Measurements from ENCODE around the gene UMAD1.

Gene UMAD1
- 8.3 to 12.1 (median 8.3) reads per million in 3 donors for total RNA-seq

GRCh38 chr7:7640221-7641128, at the start of gene UMAD1:
UMAD1 (plus strand) TSS chr7:7640752; CDS start chr7:7673372, 32,620 bp downstream.
- no peaks in the 10 kb centered on the region for H3K9me3 ChIP-seq (ENCODE audit: control insufficient read depth, low read length)
- H3K36me3 ChIP-seq (ENCODE audit: control insufficient read depth, insufficient read depth, low read length): peaks cover 2% of the 10 kb centered on the region
- peak within 1 kb of the TSS; percentile 86 for H3K4me3 ChIP-seq (ENCODE audit: insufficient read depth, low read depth, low read length, poor library complexity, severe bottlenecking)
- H3K4me1 ChIP-seq (ENCODE audit: control insufficient read depth, insufficient read depth, low read length, poor library complexity, severe bottlenecking): peaks cover 8% of the 10 kb centered on the region
- DNase-seq: peak; percentile 97 to 99 (median 99)
- H3K27ac ChIP-seq (ENCODE audit: insufficient read depth, low read length, poor library complexity, severe bottlenecking): peak within 1 kb of the TSS; percentile 94
- H3K27me3 ChIP-seq (replicated peaks; ENCODE audit: control insufficient read depth, insufficient read depth, low read length, poor library complexity, severe bottlenecking): no peaks in the 10 kb centered on the region

GRCh38 chr7:7595451-7595850, 45.1 kb upstream of the UMAD1 start:
- no peaks in the 10 kb centered on the region for H3K9me3 ChIP-seq (ENCODE audit: control insufficient read depth, low read length)
- H3K36me3 ChIP-seq (ENCODE audit: control insufficient read depth, insufficient read depth, low read length): peaks cover 15% of the 10 kb centered on the region
- no peak for DNase-seq
- no peaks in the 10 kb centered on the region for H3K27me3 ChIP-seq (replicated peaks; ENCODE audit: control insufficient read depth, insufficient read depth, low read length, poor library complexity, severe bottlenecking)
- no peaks in the 10 kb centered on the region for H3K4me1 ChIP-seq (ENCODE audit: control insufficient read depth, insufficient read depth, low read length, poor library complexity, severe bottlenecking)
- H3K4me3 ChIP-seq (ENCODE audit: insufficient read depth, low read depth, low read length, poor library complexity, severe bottlenecking): no peak overlapping the region
- no peak overlapping the region for H3K27ac ChIP-seq (ENCODE audit: insufficient read depth, low read length, poor library complexity, severe bottlenecking)

- no peaks in the 10 kb centered on the region for H3K9me3 ChIP-seq (ENCODE audit: control insufficient read depth, low read length)
- H3K27me3 ChIP-seq (replicated peaks; ENCODE audit: control insufficient read depth, insufficient read depth, low read length, poor library complexity, severe bottlenecking): no peaks in the 10 kb centered on the region
- no peak overlapping the region for H3K27ac ChIP-seq (ENCODE audit: insufficient read depth, low read length, poor library complexity, severe bottlenecking)
- no peak overlapping the region for H3K4me3 ChIP-seq (ENCODE audit: insufficient read depth, low read depth, low read length, poor library complexity, severe bottlenecking)
- H3K36me3 ChIP-seq (ENCODE audit: control insufficient read depth, insufficient read depth, low read length): peaks cover 9% of the 10 kb centered on the region
- no peaks in the 10 kb centered on the region for H3K4me1 ChIP-seq (ENCODE audit: control insufficient read depth, insufficient read depth, low read length, poor library complexity, severe bottlenecking)
- no peak for DNase-seq
These were observed 44.4 kb upstream of the UMAD1 start for GRCh38 chr7:7596176-7596575.

DNA sequence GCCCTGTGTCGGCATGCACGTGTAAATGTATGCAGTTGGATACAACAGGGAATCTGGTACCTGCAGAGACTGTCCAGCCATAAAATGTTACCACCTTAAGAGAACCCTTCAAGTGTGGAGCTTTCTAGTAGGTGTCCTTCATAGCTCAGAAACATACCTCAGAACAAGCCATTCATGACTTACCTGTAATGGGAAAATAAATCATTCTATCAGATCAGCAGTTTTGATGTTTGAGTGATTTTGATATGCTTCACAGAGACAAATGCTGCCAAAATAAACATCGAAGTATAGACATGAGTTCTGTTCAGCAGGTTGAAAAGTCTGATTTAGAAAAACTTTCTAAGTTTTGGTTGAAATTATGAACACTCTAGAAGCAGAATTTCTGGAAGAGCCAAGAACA, 33.5 kb upstream of the UMAD1 start:
- no peak for DNase-seq
- no peaks in the 10 kb centered on the region for H3K36me3 ChIP-seq (ENCODE audit: control insufficient read depth, insufficient read depth, low read length)

DNA sequence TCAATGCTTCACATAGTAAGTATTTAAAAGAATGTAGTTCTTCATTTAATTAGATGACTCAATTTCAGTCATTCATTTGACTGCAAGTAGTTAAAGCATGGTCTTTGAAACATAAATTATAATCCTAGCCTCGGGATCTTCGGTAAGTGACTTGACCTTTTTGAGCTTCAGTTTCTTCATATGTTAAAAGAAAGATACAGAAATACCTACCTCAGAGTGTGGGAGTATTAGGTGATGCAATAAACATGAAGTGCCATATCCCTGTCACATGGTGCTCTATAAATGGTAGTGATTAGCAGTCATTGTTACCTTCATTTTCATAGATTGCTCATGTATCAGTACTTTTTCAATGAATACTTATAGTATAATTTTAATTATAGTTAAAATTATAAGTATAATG, 31.2 kb upstream of the UMAD1 start:
- Histone ChIP-seq H3K4me3 (ENCODE audit: insufficient read depth, low read depth, low read length, poor library complexity, severe bottlenecking) (no peak overlapping the region), H3K27me3 (replicated peaks; ENCODE audit: control insufficient read depth, insufficient read depth, low read length, poor library complexity, severe bottlenecking) (no peaks in the 10 kb centered on the region), H3K9me3 (ENCODE audit: control insufficient read depth, low read length) (no peaks in the 10 kb centered on the region), H3K36me3 (ENCODE audit: control insufficient read depth, insufficient read depth, low read length) (no peaks in the 10 kb centered on the region), H3K27ac (ENCODE audit: insufficient read depth, low read length, poor library complexity, severe bottlenecking) (no peak overlapping the region), H3K4me1 (ENCODE audit: control insufficient read depth, insufficient read depth, low read length, poor library complexity, severe bottlenecking) (no peaks in the 10 kb centered on the region)
- no peak for DNase-seq

More for the DNA sequence above, 33.5 kb upstream of the UMAD1 start:
- H3K27me3 ChIP-seq (replicated peaks; ENCODE audit: control insufficient read depth, insufficient read depth, low read length, poor library complexity, severe bottlenecking): no peaks in the 10 kb centered on the region
- no peak overlapping the region for H3K4me3 ChIP-seq (ENCODE audit: insufficient read depth, low read depth, low read length, poor library complexity, severe bottlenecking)
- no peaks in the 10 kb centered on the region for H3K9me3 ChIP-seq (ENCODE audit: control insufficient read depth, low read length)
- H3K4me1 ChIP-seq (ENCODE audit: control insufficient read depth, insufficient read depth, low read length, poor library complexity, severe bottlenecking): no peaks in the 10 kb centered on the region
- no peak overlapping the region for H3K27ac ChIP-seq (ENCODE audit: insufficient read depth, low read length, poor library complexity, severe bottlenecking)

- H3K36me3 ChIP-seq (ENCODE audit: control insufficient read depth, insufficient read depth, low read length): no peaks in the 10 kb centered on the region
- no peak overlapping the region for H3K27ac ChIP-seq (ENCODE audit: insufficient read depth, low read length, poor library complexity, severe bottlenecking)
- no peak overlapping the region for H3K4me3 ChIP-seq (ENCODE audit: insufficient read depth, low read depth, low read length, poor library complexity, severe bottlenecking)
- no peak for DNase-seq
- H3K27me3 ChIP-seq (replicated peaks; ENCODE audit: control insufficient read depth, insufficient read depth, low read length, poor library complexity, severe bottlenecking): no peaks in the 10 kb centered on the region
- H3K4me1 ChIP-seq (ENCODE audit: control insufficient read depth, insufficient read depth, low read length, poor library complexity, severe bottlenecking): no peaks in the 10 kb centered on the region
- H3K9me3 ChIP-seq (ENCODE audit: control insufficient read depth, low read length): no peaks in the 10 kb centered on the region
These were observed 28.0 kb upstream of the UMAD1 start for GRCh38 chr7:7612519-7612918.

DNA sequence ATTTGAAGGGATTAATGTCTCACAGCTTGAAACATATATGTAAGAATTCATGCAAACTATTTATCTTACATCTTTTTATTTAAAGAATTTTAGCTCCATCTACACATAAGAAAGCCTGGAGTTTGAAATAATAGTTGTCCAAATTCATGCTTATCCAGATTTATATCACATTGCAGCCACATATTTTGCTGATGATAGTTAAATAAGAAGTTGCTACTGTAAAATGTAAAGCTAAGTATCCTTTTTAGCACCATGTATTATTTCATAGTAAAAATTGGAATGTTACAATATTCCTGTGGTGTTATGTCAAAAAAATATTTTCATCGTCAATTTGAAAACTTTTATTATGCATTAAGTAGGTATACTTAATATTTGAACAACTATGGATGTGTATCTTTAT, 27.3 kb upstream of the UMAD1 start:
- DNase-seq: no peak
- Histone ChIP-seq H3K4me1 (ENCODE audit: control insufficient read depth, insufficient read depth, low read length, poor library complexity, severe bottlenecking) (no peaks in the 10 kb centered on the region), H3K36me3 (ENCODE audit: control insufficient read depth, insufficient read depth, low read length) (no peaks in the 10 kb centered on the region), H3K4me3 (ENCODE audit: insufficient read depth, low read depth, low read length, poor library complexity, severe bottlenecking) (no peak overlapping the region), H3K27ac (ENCODE audit: insufficient read depth, low read length, poor library complexity, severe bottlenecking) (no peak overlapping the region), H3K9me3 (ENCODE audit: control insufficient read depth, low read length) (no peaks in the 10 kb centered on the region), H3K27me3 (replicated peaks; ENCODE audit: control insufficient read depth, insufficient read depth, low read length, poor library complexity, severe bottlenecking) (no peaks in the 10 kb centered on the region)

- Histone ChIP-seq H3K4me1 (ENCODE audit: control insufficient read depth, insufficient read depth, low read length, poor library complexity, severe bottlenecking) (no peaks in the 10 kb centered on the region), H3K27me3 (replicated peaks; ENCODE audit: control insufficient read depth, insufficient read depth, low read length, poor library complexity, severe bottlenecking) (no peaks in the 10 kb centered on the region), H3K36me3 (ENCODE audit: control insufficient read depth, insufficient read depth, low read length) (no peaks in the 10 kb centered on the region), H3K4me3 (ENCODE audit: insufficient read depth, low read depth, low read length, poor library complexity, severe bottlenecking) (no peak overlapping the region), H3K27ac (ENCODE audit: insufficient read depth, low read length, poor library complexity, severe bottlenecking) (no peak overlapping the region), H3K9me3 (ENCODE audit: control insufficient read depth, low read length) (no peaks in the 10 kb centered on the region)
- no peak for DNase-seq
These were observed 26.4 kb upstream of the UMAD1 start for GRCh38 chr7:7614018-7614741.

DNA sequence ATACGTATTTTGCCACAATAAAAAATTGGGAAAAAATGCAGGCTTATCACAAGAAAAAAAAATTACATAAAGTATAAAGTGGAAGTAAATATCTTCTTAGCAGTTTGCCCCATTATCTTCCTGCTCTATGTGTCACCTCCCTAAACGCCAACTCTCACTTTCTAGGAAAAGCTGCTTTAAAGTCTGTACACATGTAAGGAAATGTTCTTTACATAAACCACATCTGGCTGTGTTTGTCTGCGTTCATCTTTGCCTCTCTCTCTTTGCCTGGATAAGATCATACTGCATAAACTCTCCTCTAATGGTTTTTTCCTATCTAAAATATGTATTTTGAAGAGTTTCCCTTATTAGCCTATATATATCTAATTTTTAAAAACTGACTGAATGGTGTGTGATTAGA, 23.0 kb upstream of the UMAD1 start:
- H3K4me1 ChIP-seq (ENCODE audit: control insufficient read depth, insufficient read depth, low read length, poor library complexity, severe bottlenecking): no peaks in the 10 kb centered on the region
- H3K36me3 ChIP-seq (ENCODE audit: control insufficient read depth, insufficient read depth, low read length): no peaks in the 10 kb centered on the region
- H3K4me3 ChIP-seq (ENCODE audit: insufficient read depth, low read depth, low read length, poor library complexity, severe bottlenecking): no peak overlapping the region
- no peaks in the 10 kb centered on the region for H3K9me3 ChIP-seq (ENCODE audit: control insufficient read depth, low read length)
- DNase-seq: no peak
- H3K27ac ChIP-seq (ENCODE audit: insufficient read depth, low read length, poor library complexity, severe bottlenecking): no peak overlapping the region
- no peaks in the 10 kb centered on the region for H3K27me3 ChIP-seq (replicated peaks; ENCODE audit: control insufficient read depth, insufficient read depth, low read length, poor library complexity, severe bottlenecking)

GRCh38 chr7:7618410-7618809, 22.1 kb upstream of the UMAD1 start:
- no peak for DNase-seq

More at GRCh38 chr7:7618410-7618809, 22.1 kb upstream of the UMAD1 start:
- Histone ChIP-seq H3K27ac (ENCODE audit: insufficient read depth, low read length, poor library complexity, severe bottlenecking) (no peak overlapping the region), H3K27me3 (replicated peaks; ENCODE audit: control insufficient read depth, insufficient read depth, low read length, poor library complexity, severe bottlenecking) (no peaks in the 10 kb centered on the region), H3K36me3 (ENCODE audit: control insufficient read depth, insufficient read depth, low read length) (no peaks in the 10 kb centered on the region), H3K9me3 (ENCODE audit: control insufficient read depth, low read length) (no peaks in the 10 kb centered on the region), H3K4me3 (ENCODE audit: insufficient read depth, low read depth, low read length, poor library complexity, severe bottlenecking) (no peak overlapping the region), H3K4me1 (ENCODE audit: control insufficient read depth, insufficient read depth, low read length, poor library complexity, severe bottlenecking) (no peaks in the 10 kb centered on the region)

Measured in effector memory CD4-positive, alpha-beta T cell (primary cell).